Inferior parietal cortex (tissue), 1 donor: ENCODE data around the gene ZNF74.

Experiments used
- DNase-seq: peaks from one replicate; pipeline ENCODE4 v3.0.0-alpha.2; 2016; ENCODE audit errors: extremely low spot score

ZNF74 gene

DNA sequence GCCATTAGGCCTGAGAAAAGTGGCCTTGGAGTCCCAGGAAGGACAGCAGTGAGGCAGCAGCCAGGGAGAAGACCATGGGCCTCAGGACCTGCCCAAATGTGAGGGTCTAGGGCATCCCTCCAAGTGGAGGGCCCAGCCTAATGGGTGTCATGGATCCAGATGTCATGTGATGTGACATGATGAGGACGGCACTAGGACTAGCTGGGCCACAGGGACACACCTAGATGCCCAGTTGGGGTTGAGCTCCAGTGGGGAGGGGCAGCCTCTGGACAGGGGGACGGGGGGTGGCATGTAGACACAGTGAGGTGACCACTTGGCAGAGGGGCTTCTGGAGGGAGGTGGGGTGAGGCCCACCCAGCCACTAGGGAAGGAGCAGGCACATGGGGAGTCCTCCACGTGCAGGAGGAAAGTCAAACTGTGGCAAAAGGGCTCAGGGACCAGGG lies 38.3 kb downstream of the ZNF74 start:
- no peak for DNase-seq

- no peak for DNase-seq
Measured at GRCh38 chr22:20433191-20433590, 39.2 kb downstream of the ZNF74 start.

DNA sequence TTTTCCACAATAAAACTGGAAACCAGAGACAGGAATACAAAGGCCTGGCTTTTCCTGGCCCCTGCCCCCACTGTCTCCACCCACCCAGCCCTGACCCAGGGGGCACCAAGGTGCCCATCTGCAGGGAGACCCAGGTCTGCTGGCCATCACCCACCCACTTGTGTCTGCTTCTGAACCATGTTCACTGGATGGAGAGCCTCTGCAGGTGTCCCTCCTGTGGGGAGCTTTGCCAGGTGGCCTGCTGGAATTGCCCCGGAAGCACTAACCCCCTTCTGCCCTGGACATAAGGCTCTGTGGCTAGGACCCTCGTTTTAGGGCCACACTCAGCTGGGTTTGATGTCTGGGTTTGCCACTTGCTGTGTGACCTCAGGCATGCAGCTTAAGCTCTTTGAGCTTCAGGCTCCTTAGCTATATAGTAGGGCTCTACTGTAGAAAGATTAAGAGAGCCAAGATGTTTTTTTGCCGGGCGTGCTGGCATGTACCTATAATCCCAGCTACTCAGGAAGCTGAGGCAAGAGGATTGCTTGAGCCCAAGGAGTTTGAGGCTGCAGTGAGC lies 39.8 kb downstream of the ZNF74 start:
- DNase-seq: no peak

DNA sequence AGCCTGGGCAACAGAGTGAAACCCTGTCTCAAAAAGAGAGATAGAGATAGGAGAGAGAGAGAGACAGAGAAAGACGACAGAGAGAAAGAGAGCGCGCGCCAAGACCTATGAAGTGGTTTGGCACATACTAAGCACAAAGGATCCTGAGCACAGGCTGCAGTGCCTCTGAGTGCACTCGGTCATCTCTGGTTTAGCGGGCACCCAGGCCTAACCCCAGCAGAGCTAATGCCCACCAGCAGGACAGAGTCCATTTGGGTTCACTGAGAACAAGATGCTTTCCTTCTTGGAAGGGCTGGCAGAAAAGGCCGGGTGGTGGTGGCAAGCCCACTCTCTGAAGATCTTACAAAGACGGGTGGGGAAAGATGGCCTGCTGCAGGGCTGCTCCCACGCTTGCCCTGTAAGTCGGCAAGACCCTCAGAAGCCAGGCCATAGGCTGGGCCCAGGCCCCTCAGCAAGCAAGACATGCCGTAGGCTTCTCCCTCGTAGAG lies 40.4 kb downstream of the ZNF74 start:
- DNase-seq: no peak

GRCh38 chr22:20434773-20435172 lies 40.8 kb downstream of the ZNF74 start:
- DNase-seq: no peak

DNA sequence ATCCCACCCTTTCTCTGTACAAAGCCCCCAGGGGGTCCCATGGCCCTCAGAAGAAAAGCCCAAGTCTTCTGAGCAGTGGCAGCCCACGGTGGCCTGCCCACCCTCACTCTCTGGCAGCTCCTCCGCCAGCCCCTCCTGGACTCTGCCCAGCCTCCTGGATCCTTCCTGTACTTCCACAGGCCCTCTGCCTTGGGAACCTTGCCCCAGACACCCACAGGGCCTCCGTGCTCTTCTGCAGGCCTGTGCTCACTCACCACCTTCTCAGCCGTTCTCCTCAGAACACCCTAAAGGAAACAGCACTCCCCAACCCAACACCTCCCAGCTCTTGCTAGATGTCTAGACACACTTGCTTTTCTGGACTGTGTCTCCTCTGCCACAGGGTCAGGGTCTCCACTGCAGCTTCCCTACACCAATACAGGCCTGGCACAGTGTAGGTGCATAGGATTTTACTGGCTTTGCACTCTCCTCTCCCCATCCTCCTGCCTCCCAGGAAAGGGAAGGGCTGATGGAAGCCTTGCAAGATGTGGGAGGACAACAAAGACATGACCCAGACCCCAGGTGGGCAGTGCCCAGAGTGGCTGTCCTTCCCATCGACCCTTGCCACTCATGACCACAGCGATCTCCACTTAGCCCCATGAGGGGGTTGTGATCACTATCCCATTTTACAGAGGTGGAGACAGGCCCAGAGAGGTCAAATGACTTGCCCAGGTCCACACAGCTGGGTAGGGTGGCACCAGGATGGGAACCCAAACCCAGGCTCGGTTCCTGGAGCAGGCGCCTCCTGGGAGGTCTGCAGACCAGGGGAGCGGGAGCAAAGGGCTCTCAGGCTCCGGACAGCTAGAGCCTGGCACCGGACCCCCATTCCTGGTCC lies 41.7 kb downstream of the ZNF74 start:
- no peak for DNase-seq

DNA sequence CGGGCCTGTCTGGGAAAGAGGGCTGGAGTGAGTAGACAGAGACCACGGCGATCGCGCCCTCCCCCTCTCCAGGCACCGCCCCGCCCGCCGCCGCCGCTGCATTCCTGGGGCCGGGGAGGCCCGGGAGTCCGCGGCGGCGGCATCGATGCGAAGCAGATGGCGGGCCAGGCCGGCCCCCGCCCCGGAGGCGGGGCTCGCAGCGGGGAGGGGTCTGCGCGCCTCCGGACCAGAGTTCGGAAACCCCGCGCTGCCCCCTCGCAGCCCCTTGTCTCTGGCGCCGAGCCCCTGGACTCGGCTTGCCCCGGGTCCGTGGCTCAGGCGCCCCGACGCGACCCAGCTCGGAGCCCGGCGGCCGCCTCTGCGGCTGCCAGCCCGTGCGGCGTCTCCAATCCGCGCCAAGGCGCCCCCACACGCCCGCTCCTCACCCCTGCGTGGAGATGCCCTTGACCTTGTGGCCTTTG lies 42.4 kb downstream of the ZNF74 start:
- no peak for DNase-seq

DNA sequence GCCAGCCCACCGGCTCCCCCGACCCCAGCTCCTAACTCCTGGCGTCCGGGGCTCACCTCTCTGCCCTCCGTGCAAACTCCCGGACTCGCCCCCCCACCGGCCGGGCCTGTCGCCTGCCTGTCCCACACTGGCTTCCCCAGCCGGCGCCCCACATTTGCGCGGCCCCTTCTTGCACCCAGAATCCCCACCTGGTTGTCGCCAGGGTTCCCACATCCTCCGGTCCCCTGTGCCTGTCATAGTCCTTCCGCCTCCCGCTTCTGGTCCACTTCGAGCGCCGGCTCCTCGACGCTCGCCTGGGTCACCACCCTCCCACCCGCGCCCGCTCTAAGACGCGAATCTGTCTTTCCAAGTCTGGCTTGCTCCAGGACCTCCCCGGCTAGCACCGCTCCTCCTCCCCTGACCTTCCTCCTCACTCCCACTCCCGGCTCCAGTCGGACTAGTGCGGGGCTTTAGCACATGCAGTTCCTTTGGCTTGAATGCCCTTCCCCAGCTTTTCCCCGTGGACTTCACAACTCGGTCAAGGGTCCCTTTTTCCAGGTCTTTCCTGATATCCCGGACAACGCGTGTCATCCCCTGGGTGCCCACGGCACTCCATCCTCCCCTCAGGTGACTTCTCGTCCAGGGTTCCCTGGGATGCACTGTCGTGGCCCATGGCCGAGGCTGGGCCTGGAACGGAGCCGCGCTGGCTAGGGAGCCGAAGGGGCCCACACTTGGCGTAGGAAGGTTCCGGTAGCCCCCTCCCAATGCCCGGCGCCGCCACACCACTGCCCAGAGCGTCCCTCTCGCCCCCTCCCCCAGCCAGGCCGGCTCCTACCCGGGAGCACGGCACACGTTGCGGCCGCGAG lies 43.0 kb downstream of the ZNF74 start:
- DNase-seq: no peak

- DNase-seq: no peak
Measured at GRCh38 chr22:20437613-20438426, 43.9 kb downstream of the ZNF74 start, which contains the start of gene SCARF2. Gene SCARF2 (minus strand): TSS chr22:20437825. CDS start chr22:20437754, 71 bp downstream.

DNA sequence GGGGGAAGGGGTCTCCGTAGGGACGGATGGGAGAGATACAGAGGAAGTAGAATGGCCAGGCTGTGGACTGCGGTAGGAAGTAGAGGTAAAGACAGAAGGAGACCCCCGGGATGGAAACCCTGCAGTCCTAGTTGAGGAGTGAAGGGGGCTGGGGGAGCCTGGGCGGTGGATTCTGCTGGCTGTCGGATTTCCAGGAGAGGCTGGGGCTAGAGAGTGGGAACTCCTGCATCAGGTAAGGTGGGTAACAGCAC lies 44.4 kb downstream of the ZNF74 start:
- no peak for DNase-seq

DNA sequence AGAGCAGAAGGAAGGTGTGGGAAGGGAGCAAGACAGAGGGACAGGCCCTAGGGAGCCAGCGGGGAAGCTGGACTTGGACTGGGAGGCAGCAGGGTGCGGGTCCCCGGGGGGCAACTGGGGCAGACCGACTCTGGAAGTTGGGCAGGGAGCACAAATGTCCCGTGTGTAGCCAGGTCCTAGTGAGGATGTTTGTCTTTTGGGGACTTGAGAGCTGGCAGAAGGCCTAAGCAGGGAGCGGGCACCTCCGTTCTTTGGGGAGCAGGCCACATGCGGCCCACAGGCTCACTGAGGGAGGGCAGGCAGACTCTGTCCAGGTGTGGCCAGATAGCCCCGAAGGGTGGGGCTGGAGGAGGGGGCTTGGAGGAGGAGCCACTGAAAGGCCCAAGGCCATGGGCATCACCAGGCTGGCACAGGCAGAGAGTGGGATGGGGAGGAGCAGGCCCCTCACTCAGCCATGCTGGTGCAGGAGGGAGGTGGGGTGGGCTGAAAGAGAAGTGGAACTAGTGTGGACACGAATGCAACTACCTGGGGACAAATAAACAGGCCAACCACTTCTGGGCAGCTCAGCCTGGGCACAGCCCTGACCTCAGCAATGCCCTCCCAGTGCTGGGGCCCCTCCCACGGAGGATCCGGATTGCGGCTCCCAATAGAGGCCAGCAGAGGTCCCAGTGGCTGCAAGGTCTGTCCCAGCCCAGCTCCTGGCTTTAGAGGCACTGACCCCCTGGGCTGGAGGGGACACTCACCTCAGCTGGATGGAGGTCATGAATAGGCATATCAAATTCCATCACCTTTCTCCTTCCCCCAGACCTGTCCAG lies 44.9 kb downstream of the ZNF74 start:
- DNase-seq: no peak

DNA sequence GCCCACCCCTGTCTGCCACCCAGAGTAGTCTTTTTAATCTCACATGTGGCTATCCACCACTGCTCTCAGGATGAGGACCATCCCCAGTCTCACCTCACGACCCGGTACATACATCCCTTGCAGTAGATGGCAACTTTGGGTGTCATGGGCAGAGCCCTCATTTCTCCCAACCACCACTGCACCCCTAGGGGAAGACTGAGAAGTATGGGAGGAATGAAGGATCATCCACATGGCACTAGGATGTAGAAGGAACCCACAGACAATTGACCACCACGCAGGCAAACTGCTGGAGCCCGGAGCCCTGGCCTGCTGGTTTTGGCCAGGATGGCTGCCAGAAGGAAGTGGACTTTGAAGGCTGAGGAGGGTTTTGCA lies 45.6 kb downstream of the ZNF74 start:
- no peak for DNase-seq

GRCh38 chr22:20439928-20440575 lies 46.1 kb downstream of the ZNF74 start:
- no peak for DNase-seq

- DNase-seq: no peak
Measured at GRCh38 chr22:20440637-20441591, 47.0 kb downstream of the ZNF74 start.

DNA sequence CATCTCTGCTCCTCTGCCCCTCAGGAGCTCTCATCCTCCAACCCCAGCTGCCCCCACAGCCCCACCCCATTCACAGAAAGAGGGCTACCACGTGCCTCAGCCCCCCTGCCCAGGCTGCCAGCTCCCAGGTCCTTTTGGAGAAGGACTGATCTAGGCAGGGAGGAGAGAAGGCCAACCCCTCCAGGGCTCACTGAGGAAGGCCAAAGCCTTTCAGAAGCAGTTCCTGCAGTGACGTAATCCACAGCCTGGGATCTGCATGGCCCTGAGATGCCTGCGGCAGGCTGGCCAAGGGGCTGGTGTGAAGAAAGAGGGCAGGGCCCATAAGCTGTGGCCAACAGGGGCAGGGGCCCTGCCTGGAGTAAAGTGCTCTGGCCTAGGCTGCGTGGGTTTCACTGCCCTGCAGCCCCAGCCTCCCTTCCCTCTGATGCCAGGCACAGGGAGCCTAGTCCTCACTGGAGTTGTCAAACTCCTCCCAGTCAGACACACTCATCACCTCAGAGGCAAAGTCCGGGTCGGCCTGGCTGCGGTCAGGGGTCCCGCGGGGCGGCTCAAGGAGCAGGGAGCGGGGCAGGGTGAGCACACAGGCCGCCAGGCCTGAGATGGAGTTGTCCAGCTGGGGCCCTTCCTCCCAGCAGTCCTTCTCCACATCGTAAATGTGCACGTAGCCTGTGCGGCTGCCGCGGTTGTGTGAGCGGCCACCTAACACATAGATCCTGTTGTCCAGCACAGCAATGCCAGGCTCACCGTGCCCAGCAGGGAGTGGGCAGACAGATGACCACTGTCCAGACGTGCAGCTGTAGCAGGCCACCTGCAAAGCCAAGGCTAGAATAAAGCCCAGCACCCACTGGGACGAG lies 47.9 kb downstream of the ZNF74 start:
- DNase-seq: no peak

- no peak for DNase-seq
Measured at GRCh38 chr22:20442485-20443284, 48.7 kb downstream of the ZNF74 start.

GRCh38 chr22:20444325-20444724 lies 50.4 kb downstream of the ZNF74 start:
- no peak for DNase-seq
